Measurements from ENCODE around the gene TEX38.
"Not testable (repeated sequence)": the region's sequence is repeated elsewhere in the genome, so short reads cannot be mapped to it uniquely, and the experiment has no call there.

Gene TEX38

DNA sequence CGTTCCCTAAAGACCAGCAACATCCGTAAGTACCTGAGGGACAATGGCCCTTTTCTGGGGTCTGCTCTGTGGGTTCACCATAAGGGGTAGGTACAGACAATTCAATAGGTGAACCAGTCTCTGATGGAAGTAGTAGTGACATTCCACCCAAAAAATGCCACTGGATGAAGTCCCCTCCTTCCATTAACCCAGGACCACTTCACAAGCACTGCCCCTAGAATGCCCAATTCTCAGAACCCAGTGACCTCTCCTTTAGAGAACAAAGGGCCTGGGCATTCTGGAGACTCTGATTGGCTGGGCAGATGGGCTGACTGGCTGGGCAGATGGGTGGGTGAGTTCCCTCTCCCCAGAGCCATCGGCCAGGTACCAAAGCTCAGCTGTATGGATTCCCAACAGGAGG lies at the start of gene TEX38:
Gene TEX38, plus strand, starts transcription at position 301 of the 400 bp plus-strand sequence. Its CDS starts 81 bp downstream, at position 382.
- DNase-seq, result no peak

GRCh38 chr1:46621930-46622329 lies 49.7 kb upstream of the TEX38 start:
- no peak for DNase-seq

DNA sequence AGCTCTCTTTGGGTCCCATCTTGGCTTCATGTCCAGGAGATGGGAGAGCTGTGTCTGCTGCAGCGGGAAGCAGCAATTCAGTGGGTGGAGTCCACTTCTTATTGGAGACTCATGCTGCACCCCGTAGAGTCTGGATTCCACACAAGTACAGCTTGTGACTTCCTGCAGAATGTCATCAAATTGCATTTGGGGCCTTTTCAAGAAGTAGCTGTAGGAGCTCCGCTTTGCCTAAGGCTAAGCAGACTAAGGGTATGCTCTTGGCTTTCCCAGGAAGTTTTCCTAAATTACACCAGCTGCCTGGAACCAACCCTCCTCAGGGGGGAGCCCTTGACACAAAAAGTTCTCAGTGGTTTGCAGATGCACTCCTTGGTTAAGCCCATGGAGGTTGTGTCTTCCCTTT lies 49.3 kb upstream of the TEX38 start:
- peak; percentile 50 for DNase-seq

- peak; percentile 44 for DNase-seq
Observed at GRCh38 chr1:46623743-46624644, 47.7 kb upstream of the TEX38 start.

GRCh38 chr1:46630719-46631118 lies 40.9 kb upstream of the TEX38 start:
- no peak for DNase-seq

- DNase-seq, result no peak
Observed at GRCh38 chr1:46635205-46635604, 36.4 kb upstream of the TEX38 start.

GRCh38 chr1:46637444-46638083 lies 34.1 kb upstream of the TEX38 start:
- no peak for DNase-seq

DNA sequence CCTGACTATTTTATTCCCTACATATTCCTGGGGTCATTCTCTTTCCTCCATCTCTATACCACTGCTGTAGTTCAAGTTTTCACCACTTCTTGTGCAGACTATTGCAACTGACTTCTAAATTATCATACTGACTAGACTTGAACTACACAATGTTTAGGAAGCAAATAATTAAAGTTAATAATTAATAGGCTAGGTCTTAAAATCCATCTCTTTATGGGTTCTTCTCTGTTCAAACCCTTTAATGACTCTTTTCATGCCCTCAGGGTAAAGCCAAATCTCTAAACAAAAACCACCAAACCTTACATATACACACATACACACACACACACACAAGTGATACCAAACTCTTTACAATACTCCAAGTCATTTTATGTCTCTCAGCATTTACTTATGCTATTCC lies 32.7 kb upstream of the TEX38 start:
- no peak for DNase-seq

DNA sequence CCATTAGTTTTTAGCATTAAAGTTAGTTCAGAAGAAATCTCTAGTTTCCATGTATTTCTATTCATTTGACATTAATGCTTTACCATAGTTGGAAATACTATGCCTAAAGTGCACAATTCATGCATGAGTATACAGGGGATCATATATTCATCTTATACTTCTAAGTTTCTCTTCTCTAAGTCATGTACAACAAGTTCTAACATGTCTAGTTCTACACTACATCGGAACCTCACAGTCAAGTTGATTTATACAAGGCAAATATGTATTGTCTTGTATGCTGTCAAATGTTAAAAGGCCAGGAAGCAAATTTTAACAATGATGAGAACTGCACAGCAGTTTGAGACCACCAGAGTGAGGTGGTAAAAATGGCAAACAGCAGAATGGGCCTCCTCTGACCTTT lies 32.1 kb upstream of the TEX38 start:
- no peak for DNase-seq

- peak; percentile 33 for DNase-seq
Observed at GRCh38 chr1:46642115-46642680, 29.5 kb upstream of the TEX38 start.

GRCh38 chr1:46643368-46643775 lies 28.3 kb upstream of the TEX38 start:
- no peak for DNase-seq

GRCh38 chr1:46645815-46646214 lies 25.8 kb upstream of the TEX38 start:
- DNase-seq, result no peak

DNA sequence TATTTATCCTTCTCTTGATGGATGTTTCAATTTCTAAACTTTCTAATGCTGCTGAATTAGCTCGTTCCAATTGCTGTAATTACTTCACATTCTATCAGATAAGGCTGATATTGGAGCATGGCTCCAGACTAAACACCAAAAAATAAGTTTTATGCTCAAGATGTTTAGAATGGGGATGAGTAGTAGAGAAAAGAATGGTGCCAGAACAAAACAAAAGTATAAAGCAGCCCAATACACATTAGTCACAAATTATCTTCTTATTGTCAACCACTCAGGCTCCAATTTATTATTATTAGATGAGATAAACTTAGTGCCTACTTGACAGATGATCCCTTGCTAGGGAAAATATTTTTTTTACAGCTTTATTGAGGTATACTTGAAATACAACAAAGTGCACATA lies 25.3 kb upstream of the TEX38 start:
- no peak for DNase-seq

GRCh38 chr1:46646844-46647243 lies 24.8 kb upstream of the TEX38 start:
- no peak for DNase-seq

GRCh38 chr1:46647611-46648010 lies 24.0 kb upstream of the TEX38 start:
- DNase-seq, result no peak

- DNase-seq, result no peak
Observed at GRCh38 chr1:46649764-46650163, 21.9 kb upstream of the TEX38 start.

DNA sequence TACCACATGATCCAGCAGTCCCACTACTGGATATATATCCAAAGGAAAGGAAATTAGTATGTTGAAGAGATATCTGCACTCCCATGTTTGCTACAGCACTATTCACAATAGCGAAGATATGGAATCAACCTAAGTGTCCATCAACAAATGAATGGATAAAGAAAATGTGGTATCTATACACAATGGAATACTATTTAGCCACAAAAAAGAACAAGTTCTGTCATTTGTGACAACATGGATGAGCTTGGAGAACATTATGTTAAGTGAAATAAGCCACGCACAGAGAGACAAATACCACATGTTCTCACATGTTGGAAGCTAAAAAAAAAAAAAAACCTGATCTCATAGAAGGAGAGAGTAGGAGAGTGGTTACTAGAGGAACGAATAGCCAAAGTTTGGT lies 21.2 kb upstream of the TEX38 start:
- no peak for DNase-seq

DNA sequence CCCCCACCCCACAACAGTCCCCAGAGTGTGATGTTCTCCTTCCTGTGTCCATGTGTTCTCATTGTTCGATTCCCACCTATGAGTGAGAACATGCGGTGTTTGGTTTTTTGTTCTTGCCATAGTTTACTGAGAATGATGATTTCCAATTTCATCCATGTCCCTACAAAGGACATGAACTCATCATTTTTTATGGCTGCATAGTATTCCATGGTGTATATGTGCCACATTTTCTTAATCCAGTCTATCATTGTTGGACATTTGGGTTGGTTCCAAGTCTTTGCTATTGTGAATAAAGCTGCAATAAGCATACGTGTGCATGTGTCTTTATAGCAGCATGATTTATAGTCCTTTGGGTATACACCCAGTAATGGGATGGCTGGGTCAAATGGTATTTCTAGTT lies 20.5 kb upstream of the TEX38 start:
- not testable (repeated sequence) for DNase-seq

GRCh38 chr1:46652321-46653100 lies 19.1 kb upstream of the TEX38 start:
- DNase-seq, result peak; percentile 29

DNA sequence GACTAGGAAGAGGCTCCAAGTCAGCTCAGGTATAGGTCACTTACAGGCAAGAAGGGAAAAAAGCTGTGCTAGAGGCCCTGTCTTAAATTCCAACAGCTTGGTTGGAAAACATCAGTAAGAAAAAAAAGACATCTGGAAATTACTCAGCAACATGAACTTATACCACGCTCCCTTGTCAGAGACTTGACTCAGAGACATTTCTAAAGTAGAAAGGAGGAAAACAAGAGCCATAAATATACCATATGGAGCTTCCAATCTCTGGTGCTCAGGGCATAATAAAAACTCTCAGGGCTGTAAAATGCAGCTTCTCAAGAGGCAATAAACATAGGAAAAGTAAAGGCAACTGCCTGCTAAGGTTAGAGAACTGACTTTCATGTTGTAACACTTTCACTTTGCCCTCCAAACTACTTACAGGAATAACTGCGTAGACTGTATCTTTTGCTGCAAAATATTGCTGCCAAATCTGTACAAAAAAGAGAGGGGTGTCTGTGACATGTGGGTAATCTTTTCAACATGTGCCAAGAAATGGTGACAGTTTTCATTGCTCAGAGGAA lies 18.2 kb upstream of the TEX38 start:
- no peak for DNase-seq

GRCh38 chr1:46654012-46654411 lies 17.6 kb upstream of the TEX38 start:
- no peak for DNase-seq

DNA sequence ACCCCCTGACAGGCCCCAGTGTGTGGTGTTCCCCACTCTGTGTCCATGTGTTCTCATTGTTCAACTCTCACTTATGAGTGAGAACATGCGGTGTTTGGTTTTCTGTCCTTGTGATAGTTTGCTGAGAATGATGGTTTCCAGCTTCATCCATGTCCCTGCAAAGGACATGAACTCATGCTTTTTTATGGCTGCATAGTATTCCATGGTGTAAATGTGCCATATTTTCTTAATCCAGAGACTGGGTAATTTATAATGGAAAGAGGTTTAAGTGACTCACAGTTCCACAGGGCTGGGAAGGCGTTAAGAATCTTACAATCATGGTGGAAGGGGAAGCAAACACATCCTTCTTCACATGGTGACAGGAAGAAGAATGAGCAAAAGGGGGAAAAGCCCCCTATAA lies 17.0 kb upstream of the TEX38 start:
- not testable (repeated sequence) for DNase-seq

DNA sequence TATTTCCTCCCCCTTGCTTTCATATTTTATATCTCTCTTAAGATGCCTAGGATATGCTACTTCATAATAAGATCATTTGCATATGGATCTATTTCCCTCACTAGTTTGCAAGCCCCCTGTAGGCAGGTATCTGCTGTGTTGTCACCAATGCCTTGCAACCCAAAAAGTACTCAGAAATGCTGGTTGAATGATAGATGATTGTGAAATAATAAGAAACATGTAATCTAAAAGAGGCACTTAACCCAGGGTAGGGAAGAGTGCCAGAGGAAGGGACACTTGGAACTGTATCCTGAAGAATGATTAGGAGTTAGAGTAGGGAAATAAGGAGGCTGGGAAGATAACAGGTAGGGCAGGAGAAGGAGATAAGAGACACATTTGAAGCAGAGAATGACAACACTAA lies 15.8 kb upstream of the TEX38 start:
- no peak for DNase-seq

Measured in hematopoietic multipotent progenitor cell treated with erythropoietin and hydrocortisone succinate and interleukin-3 and kit ligand, for 6 days (in vitro differentiated cells).